HuH-7.5 (cell line): ENCODE results near the gene SIL1.
"Not testable (repeated sequence)": the region's sequence is repeated elsewhere in the genome, so short reads cannot be mapped to it uniquely, and the experiment has no call there.

Experiments used
- DNase-seq: peaks from one replicate; pipeline ENCODE4 v3.0.0; 2011; ENCODE audit warnings: low spot score

Gene SIL1

GRCh38 chr5:139197710-139198669 lies at the start of gene SIL1:
Gene SIL1, minus strand, starts transcription at chr5:139198368. Its CDS starts 70,525 bp downstream, at chr5:139127843.
- DNase-seq = peak; percentile 86

- no peak for DNase-seq
Observed at GRCh38 chr5:139246394-139246793, 48.2 kb upstream of the SIL1 start.

- no peak for DNase-seq
Observed at GRCh38 chr5:139245637-139246339, 47.6 kb upstream of the SIL1 start.

GRCh38 chr5:139243425-139243970 lies 45.3 kb upstream of the SIL1 start:
- no peak for DNase-seq

DNA sequence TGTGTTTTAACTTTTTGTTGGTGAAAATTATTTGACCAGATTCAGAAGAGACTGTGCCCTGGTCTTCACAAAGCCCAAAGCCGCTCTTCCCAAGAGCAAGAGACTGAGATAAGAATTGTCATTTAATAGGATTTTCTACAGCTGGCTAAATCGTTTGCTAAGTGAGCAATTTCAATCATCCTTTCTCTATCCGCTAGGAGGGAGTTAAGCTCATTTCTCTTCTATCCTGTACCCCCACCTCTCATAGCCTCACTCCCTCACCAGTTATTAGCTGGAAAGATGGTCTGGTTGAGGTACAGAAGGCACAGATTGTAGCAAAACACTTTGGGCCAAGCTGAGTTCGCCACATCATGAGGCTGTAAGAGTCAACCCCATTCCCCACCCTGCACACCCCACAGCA lies 43.0 kb upstream of the SIL1 start:
- DNase-seq = no peak

DNA sequence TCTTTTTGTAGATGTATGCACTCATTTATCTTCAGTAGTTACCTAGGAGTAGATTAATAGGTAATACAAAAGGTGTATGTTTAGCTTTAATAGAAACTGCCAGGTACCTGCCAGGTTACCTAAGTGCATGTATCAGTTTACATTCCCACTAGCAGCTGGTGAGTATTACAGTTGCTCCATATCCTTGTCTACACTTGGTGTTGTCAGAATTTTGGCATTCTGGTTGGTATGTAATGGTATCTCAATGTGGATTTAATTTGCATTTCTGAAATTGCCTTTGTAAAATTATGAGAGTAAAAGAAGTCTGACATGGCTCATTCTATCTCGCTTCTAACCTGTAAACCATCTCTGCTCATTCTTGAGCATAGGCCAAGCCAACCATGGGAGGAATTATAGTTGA lies 38.3 kb upstream of the SIL1 start:
- DNase-seq = no peak

- DNase-seq = no peak
Observed at GRCh38 chr5:139232147-139232724, 34.1 kb upstream of the SIL1 start.

- DNase-seq = no peak
Observed at GRCh38 chr5:139228201-139228803, 30.1 kb upstream of the SIL1 start.

DNA sequence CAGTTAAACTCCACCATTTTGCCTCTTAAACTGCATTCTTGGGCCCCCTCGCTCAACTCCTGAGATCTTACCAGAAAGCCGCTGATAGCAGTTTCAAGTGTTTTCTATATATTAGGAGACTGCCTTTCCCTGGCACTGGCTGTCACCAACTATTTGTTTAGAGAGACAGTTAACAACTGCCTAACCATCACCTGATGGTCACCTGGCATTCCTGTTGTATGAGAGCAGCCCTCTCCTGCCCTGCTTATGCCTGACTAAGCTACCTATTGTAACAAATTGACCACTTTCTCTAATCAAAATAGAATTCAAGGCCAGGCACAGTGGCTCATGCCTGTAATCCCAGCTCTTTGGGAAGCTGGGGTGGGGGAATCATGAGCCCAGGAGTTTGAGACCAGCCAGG lies 28.0 kb upstream of the SIL1 start:
- DNase-seq = no peak

- DNase-seq = no peak
Observed at GRCh38 chr5:139223481-139223880, 25.3 kb upstream of the SIL1 start.

DNA sequence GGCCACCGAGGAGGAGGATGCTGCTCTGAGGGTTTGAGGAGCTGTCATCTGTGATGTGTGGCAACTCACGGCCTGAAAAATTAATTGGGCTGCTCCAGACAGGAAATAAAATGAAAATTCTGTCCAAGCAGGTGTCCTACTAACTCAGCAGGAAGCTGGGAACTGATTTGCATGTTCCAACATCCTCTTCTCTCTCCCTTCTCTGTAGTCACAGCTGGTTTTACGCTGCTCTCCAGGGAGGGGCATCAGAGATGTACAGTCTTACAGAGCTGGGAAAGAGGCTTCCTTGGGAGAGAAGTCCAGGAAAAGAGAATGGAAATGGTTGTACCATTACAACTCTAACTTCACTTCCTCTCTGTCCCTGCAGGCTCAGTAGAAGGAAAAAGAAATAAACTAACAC lies 24.2 kb upstream of the SIL1 start:
- DNase-seq = no peak

DNA sequence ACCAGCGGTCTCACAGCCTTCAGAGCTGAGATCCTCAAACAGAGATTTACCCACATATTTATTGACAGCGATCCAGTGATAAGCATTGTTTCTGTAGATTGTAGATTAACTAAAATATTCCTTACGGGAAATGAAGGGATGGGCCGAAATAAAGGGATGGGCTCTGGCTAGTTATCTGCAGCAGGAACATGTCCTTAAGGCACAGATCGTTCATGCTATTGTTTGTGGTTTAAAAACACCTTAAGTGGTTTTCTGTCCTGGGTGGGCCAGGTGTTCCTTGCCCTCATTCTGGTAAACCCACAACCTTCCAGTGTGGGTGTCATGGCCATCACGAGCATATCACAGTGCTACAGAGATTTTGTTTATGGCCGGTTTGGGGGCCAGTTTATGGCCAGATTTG lies 19.9 kb upstream of the SIL1 start:
- DNase-seq = not testable (repeated sequence)

GRCh38 chr5:139215107-139215975 lies 17.2 kb upstream of the SIL1 start:
- DNase-seq = no peak

DNA sequence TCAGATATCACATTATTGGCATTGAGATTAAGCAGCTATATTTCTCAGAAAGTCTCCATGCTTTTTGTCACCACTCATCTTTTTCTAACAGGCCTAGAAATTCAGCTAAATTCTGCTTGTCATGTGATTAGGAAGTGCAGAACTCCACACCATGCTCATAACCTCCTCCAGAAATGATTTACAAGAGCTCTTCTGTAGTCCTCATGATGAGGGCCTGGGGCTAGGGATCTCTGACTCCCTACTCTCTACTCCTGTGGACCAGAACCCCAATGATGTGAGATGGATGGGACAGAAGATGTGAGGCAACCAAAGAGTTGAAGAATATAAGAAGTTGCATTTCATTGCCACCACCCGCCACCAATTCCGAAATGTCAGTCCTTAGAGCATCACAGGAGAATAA lies 16.5 kb upstream of the SIL1 start:
- no peak for DNase-seq

DNA sequence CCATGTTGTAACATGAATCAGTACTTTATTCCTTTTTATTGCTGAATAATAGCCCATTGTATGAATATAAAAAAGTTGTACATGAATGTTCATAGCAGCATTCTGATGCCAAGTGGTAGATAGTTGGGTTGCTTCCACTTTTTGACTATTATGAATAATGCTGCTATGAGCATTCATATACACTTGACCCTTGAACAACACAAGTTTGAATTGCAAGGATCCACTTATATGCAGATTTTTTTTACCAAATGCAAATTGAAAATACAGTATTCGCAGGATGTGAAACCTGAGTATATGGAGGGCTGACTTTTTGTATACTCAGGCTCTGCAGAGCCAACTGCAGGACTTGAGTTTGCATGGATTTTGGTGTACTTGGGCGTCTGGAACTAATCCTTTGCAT lies 14.7 kb upstream of the SIL1 start:
- DNase-seq = no peak

- DNase-seq = no peak
Observed at GRCh38 chr5:139212486-139212885, 14.3 kb upstream of the SIL1 start.

DNA sequence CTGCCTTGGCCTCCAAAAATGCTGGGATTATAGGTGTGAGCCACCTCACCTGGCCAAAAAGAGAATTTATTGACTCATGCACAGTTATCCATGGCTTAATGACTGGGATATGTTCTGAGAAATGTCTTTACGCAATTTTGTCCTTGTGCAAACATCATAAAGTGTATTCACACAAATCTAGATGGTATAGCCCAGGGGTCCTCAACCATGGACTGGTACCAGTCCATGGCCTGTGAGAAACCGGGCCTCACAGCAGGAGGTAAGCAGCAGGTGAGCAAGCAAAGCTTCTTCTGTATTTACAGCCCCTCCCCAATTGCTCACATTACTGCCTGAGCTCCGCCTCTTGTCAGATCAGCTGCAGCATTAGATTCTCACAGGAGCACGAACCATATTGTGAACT lies 12.4 kb upstream of the SIL1 start:
- no peak for DNase-seq

GRCh38 chr5:139207297-139208000 lies 9.3 kb upstream of the SIL1 start:
- DNase-seq = no peak

DNA sequence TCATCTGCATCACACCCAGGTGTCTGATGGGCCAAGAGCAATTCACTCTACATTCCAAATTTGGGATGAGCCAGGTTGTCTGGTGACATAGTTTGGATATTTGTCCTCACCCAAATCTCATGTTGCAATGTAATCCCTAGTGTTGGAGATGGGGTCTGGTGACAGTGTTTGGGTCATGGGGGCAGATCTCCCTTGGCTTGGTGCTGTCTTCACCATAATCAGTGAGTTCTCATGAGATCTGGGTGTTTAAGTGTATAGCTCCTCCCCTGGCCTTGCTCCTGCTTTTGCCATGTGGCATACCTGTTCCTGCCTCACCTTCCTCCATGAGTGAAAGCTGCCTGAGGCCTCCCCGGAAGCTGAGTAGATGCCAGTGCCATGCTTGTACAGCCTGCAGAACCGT lies 7.4 kb upstream of the SIL1 start:
- no peak for DNase-seq

DNA sequence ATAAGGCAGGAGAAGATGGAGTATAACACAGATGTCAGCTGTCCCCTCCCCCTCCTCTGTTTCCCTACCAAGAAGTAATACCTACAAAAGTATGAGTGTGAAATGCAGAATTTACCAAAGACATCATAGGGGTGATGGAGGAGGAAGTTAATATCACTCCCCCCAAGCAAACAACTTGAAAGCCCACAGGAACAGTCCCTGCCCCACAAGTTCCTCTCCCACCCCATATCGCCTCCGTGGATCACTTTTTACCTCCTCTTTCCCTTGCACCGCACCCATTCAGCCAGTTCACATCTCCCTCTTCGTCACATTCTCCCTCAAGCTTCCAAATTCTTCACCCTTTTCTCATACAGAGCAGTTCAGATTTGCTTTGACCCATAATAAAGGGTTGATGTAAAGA lies 7.0 kb upstream of the SIL1 start:
- DNase-seq = no peak

DNA sequence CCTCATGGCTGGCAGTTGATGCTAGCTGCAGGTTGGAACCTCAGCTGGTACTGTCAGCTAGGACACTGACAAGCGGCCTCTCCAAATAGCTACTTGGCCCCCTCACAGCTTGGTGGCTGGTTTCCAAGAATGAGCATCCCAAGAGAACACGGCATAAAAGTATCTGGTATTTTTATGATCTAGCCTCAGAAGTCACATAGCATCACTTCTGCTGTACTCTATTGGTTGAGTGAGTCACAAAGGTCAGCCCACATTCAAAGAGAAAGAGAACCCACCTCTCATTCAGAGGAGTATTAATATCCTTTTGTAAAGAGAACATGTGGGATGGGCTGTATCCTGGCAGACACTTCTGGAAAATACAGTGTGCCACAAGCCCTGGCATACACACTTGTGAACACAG lies 6.0 kb upstream of the SIL1 start:
- no peak for DNase-seq
